Breast epithelium (tissue), 4 donors: ENCODE data around the gene CIAO1. TPM values are rescaled to one million over a fixed set of nuclear protein-coding genes. Genes with fewer than 3 reads are reported as not detected.
A peak's percentile ranks its signal among the peaks of the same experiment; 100 is the strongest.

Source experiments
- DNase-seq, 2 donors: peaks; one replicate each; pipeline ENCODE4 v3.0.0-alpha.2; 2019; ENCODE audit warnings: low spot score in 2 of 2
- H3K27ac ChIP-seq, 2 donors: fragments of 200-600 bp; sonication (generic) in 1 of 2; one replicate each; pipeline ENCODE4 v1.5.1; 2016 to 2019; ENCODE audit warnings: mild to moderate bottlenecking in 1 of 2
- H3K27me3 ChIP-seq, 2 donors: fragments of 200-600 bp; sonication (generic) in 1 of 2; one replicate each; pipeline versions ENCODE4 v1.5.1 to v1.6.0; 2017 to 2019; ENCODE audit warnings: control low read depth in 1 of 2, mild to moderate bottlenecking in 1 of 2
- H3K36me3 ChIP-seq: fragments of 200-600 bp; one replicate; pipeline ENCODE4 v1.5.1; 2019
- H3K4me1 ChIP-seq, 2 donors: fragments of 200-600 bp; sonication (generic); one replicate each; pipeline ENCODE4 v1.5.1; 2016 to 2019; ENCODE audit warnings: control low read depth in 1 of 2
- H3K4me3 ChIP-seq, 3 donors: fragments of 200-600 bp; sonication (generic); 1 replicate in 2 of 3; 2 replicates in 1 of 3; pipeline ENCODE4 v1.5.1; 2016 to 2019; ENCODE audit warnings: mild to moderate bottlenecking in 3 of 3, moderate library complexity in 2 of 3
- H3K9me3 ChIP-seq, 2 donors: fragments of 200-600 bp; sonication (generic) in 1 of 2; one replicate each; pipeline ENCODE4 v1.5.1; 2016 to 2019; ENCODE audit warnings: control low read depth in 1 of 2
- POLR2A ChIP-seq: fragments of 450-650 bp; IDR thresholded peaks from one replicate; pipeline ENCODE4 v1.6.1; 2016; ENCODE audit warnings: antibody characterized with exemption, mild to moderate bottlenecking, moderate library complexity
- POLR2AphosphoS5 ChIP-seq, 3 donors: sonication (generic); formaldehyde crosslinking; IDR thresholded peaks; one replicate each; pipeline ENCODE4 v1.6.1; 2017; ENCODE audit warnings: antibody characterized with exemption in 3 of 3
- intact Hi-C: fragments of 100-400 bp; cut with DNase I; formaldehyde crosslinking; loops from one replicate; pipeline ENCODE4 v1.15.1; 2023; ENCODE audit warnings: low total_unique reads
- total RNA-seq, 3 donors: library from RNA; depleted of rRNA; stranded (reverse); fragments of >200 nt; gene quantifications; one replicate each; pipeline ENCODE4 v1.1.0, GENCODE V29; 2016
- TF ChIP-seq, protein P1 (sequence below), 3 donors: fragments of 450-650 bp; IDR thresholded peaks; one replicate each; pipeline ENCODE4 v1.5.1; 2016 to 2017; ENCODE audit warnings: antibody characterized with exemption in 3 of 3, mild to moderate bottlenecking in 3 of 3, moderate library complexity in 3 of 3

Gene CIAO1
- total RNA-seq, 3 donors from 2014 or later = 119 to 131 (median 127) TPM

DNA sequence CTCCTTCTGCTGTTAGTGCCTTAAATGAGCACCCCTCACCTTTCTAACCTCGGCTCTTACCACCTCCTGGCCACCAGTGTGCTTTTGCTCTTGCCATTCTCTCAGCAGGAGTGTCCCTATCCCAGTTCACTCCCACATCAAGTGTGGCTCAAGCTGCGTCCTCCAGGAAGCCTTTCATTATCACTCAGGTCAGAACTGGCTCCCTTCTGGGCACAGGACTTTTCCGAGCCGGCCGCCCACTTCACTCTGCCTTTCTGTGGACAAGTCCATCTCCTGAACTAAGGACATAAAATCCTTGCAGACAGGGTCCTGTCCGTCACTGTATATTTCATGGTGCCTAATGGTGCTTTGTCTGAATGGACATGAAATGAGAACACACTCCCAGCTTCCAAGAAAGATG is 15.8 kb upstream of the CIAO1 start:
- Histone ChIP-seq H3K27ac (peak overlapping the region; percentile 52 to 75), H3K9me3 (no peaks in the 10 kb centered on the region), H3K27me3 (no peaks in the 10 kb centered on the region), H3K4me3 (no peak overlapping the region), H3K4me1 (no peaks in the 10 kb centered on the region), H3K36me3 (peaks cover 11% of the 10 kb centered on the region)
- intact Hi-C loops = loop anchor here (2.0 kb wide), 1 partner anchor 37 kb away; no protein-coding TSS in a partner anchor
- no peak for DNase-seq
- TF ChIP-seq, protein P1, sequence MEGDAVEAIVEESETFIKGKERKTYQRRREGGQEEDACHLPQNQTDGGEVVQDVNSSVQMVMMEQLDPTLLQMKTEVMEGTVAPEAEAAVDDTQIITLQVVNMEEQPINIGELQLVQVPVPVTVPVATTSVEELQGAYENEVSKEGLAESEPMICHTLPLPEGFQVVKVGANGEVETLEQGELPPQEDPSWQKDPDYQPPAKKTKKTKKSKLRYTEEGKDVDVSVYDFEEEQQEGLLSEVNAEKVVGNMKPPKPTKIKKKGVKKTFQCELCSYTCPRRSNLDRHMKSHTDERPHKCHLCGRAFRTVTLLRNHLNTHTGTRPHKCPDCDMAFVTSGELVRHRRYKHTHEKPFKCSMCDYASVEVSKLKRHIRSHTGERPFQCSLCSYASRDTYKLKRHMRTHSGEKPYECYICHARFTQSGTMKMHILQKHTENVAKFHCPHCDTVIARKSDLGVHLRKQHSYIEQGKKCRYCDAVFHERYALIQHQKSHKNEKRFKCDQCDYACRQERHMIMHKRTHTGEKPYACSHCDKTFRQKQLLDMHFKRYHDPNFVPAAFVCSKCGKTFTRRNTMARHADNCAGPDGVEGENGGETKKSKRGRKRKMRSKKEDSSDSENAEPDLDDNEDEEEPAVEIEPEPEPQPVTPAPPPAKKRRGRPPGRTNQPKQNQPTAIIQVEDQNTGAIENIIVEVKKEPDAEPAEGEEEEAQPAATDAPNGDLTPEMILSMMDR (IDR thresholded peaks at IDR 0.05) = no peak
- TF ChIP-seq POLR2AphosphoS5 (IDR thresholded peaks at IDR 0.05) (no peak), POLR2A (no peak)

GRCh38 chr2:96251721-96252292 is 14.2 kb upstream of the CIAO1 start:
- peak; percentile 74 to 87 for DNase-seq
- Histone ChIP-seq H3K4me1 (no peaks in the 10 kb centered on the region), H3K27ac (peak overlapping the region; percentile 52 to 53), H3K27me3 (no peaks in the 10 kb centered on the region), H3K9me3 (no peaks in the 10 kb centered on the region), H3K4me3 (no peak overlapping the region), H3K36me3 (peaks cover 11% of the 10 kb centered on the region)
- peak in 1 of 3 donors; percentile 9 for TF ChIP-seq POLR2AphosphoS5 (IDR thresholded peaks at IDR 0.05)
- TF ChIP-seq POLR2A = no peak
- TF ChIP-seq, protein P1 (IDR thresholded peaks at IDR 0.05) = no peak
- intact Hi-C loops = loop anchor here (2.0 kb wide), 1 partner anchor 39 kb away; no protein-coding TSS in a partner anchor

GRCh38 chr2:96252526-96252925 is 13.5 kb upstream of the CIAO1 start:
- intact Hi-C loops = no loop called here
- TF ChIP-seq, protein P1 (IDR thresholded peaks at IDR 0.05) = no peak
- no peak for TF ChIP-seq POLR2AphosphoS5 (IDR thresholded peaks at IDR 0.05)
- TF ChIP-seq POLR2A = no peak
- Histone ChIP-seq H3K9me3 (no peaks in the 10 kb centered on the region), H3K27me3 (no peaks in the 10 kb centered on the region), H3K36me3 (peaks cover 11% of the 10 kb centered on the region), H3K27ac (peak overlapping the region; percentile 31 to 53), H3K4me1 (no peaks in the 10 kb centered on the region), H3K4me3 (no peak overlapping the region)
- no peak for DNase-seq

- Histone ChIP-seq H3K9me3 (no peaks in the 10 kb centered on the region), H3K36me3 (peaks cover 11% of the 10 kb centered on the region), H3K4me1 (no peaks in the 10 kb centered on the region), H3K27me3 (no peaks in the 10 kb centered on the region), H3K27ac (peak overlapping the region; percentile 10 to 31), H3K4me3 (no peak overlapping the region)
- intact Hi-C loops = no loop called here
- no peak for DNase-seq
- TF ChIP-seq, protein P1 (IDR thresholded peaks at IDR 0.05) = no peak
- no peak for TF ChIP-seq POLR2A
- TF ChIP-seq POLR2AphosphoS5 (IDR thresholded peaks at IDR 0.05) = no peak
Observed at GRCh38 chr2:96253006-96253405, 13.0 kb upstream of the CIAO1 start.

DNA sequence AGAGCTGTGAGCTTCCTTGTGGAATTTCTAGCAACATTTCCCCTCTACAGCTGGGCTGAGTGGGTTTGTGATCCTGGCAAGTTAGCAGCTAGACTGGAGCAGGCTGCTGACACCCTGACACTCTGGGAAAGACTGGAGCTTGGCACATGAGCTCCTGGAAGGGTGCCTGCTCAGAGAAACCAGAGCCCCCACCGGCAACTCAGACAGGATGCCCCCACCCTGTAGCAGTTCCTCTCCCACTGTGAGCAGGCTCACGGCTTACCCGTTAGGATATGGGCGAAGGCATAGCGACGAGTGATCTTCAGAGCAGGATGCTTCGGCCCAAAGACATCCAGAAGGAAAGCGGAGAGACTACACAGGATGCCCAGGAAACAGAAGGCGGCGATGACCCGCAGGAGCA is 11.5 kb upstream of the CIAO1 start:
- Histone ChIP-seq H3K27ac (peak overlapping the region in 1 of 2 donors; percentile 45), H3K27me3 (no peaks in the 10 kb centered on the region), H3K9me3 (no peaks in the 10 kb centered on the region), H3K4me3 (no peak overlapping the region), H3K36me3 (peaks cover 11% of the 10 kb centered on the region), H3K4me1 (peaks cover 0 to 4% of the 10 kb centered on the region in 2 donors)
- TF ChIP-seq POLR2AphosphoS5 (IDR thresholded peaks at IDR 0.05) = no peak
- TF ChIP-seq, protein P1 (IDR thresholded peaks at IDR 0.05) = no peak
- no peak for TF ChIP-seq POLR2A
- no peak for DNase-seq
- intact Hi-C loops = no loop called here
